Endothelial cell of umbilical vein (primary cell): ENCODE data around the gene C1QTNF2. TPM values are rescaled to one million over a fixed set of nuclear protein-coding genes. Genes with fewer than 3 reads are reported as not detected.

Source experiments
- BruUV-seq: library from RNA; stranded (reverse); fragments of 400-500 nt; replicated peaks from 2 replicates; lab custom pipeline; 2021; lab: Mats Ljungman, UMichigan
- CTCF ChIA-PET: fragments of 300-600, 350-600 bp; sonication (Branson Sonifier 250); formaldehyde crosslinking; loops from one replicate; lab custom pipeline; 2021; ENCODE audit warnings: antibody characterized with exemption, inconsistent platforms; lab: Charles Lee
- POLR2A ChIA-PET: fragments of 300-600, 350-600 bp; sonication (Branson Sonifier 250); formaldehyde crosslinking; loops from one replicate; lab custom pipeline; 2021; ENCODE audit warnings: antibody characterized with exemption, inconsistent platforms; lab: Charles Lee
- DNase-seq: peaks from one replicate; pipeline ENCODE4 v3.0.0-alpha.2; 2011; ENCODE audit warnings: low read depth, low spot score
- FAIRE-seq: peaks from 2 replicates; lab custom pipeline; 2011; peaks lifted over from hg19 to GRCh38; lab: Jason Lieb, UNC
- H2AFZ ChIP-seq: 2 replicates; pipeline ENCODE4 v1.6.0; 2012; ENCODE audit warnings: low read depth, low read length, control low read depth, inconsistent platforms
- H3K27ac ChIP-seq: 2 replicates; pipeline ENCODE4 v1.5.1; 2011; ENCODE audit warnings: low read depth, mild to moderate bottlenecking, control low read depth, low read length, moderate library complexity; ENCODE audit not compliant: insufficient read depth
- H3K27me3 ChIP-seq, 2 experiments: 2 replicates each; pipeline versions ENCODE4 v1.6.0 to v1.6.1; 2011; ENCODE audit warnings: low read length in 2 of 2, mixed read lengths in 1 of 2; ENCODE audit not compliant: control insufficient read depth in 2 of 2, insufficient read depth in 2 of 2
- H3K36me3 ChIP-seq, 2 experiments: 2 replicates in 1 of 2; 3 replicates in 1 of 2; pipeline ENCODE4 v1.5.1; 2011; ENCODE audit warnings: low read length in 2 of 2, mild to moderate bottlenecking in 1 of 2, moderate library complexity in 1 of 2; ENCODE audit not compliant: control insufficient read depth in 2 of 2, insufficient read depth in 2 of 2; ENCODE audit errors: extremely low read depth in 1 of 2
- H3K4me1 ChIP-seq: 3 replicates; pipeline ENCODE4 v1.5.1; 2011; ENCODE audit warnings: mild to moderate bottlenecking, low read length; ENCODE audit not compliant: control insufficient read depth, insufficient read depth; ENCODE audit errors: extremely low read depth
- H3K4me2 ChIP-seq: 2 replicates; pipeline ENCODE4 v1.6.1; 2011; ENCODE audit warnings: low read length, control low read depth, mixed read lengths; ENCODE audit not compliant: insufficient read depth
- H3K4me3 ChIP-seq, 3 experiments: fragments of 200-600 bp in 1 of 3; sonication (generic), shearing (Covaris generic) in 1 of 3; replicated peaks in 1 of 3; 2 replicates each; pipeline ENCODE4 v1.5.1; 2011 to 2016; ENCODE audit warnings: control low read depth in 3 of 3, low read length in 3 of 3, mild to moderate bottlenecking in 2 of 3, inconsistent platforms in 1 of 3, low read depth in 1 of 3, moderate library complexity in 1 of 3; ENCODE audit not compliant: insufficient read depth in 1 of 3
- H3K79me2 ChIP-seq: 2 replicates; pipeline ENCODE4 v1.6.0; 2012; ENCODE audit warnings: low read length, inconsistent platforms; ENCODE audit not compliant: control insufficient read depth, insufficient read depth
- H3K9ac ChIP-seq: replicated peaks from 2 replicates; pipeline ENCODE3; 2011; ENCODE audit warnings: low read length, control low read depth; ENCODE audit not compliant: insufficient read depth; ENCODE audit errors: extremely low read depth
- H3K9me1 ChIP-seq: replicated peaks from 3 replicates; pipeline ENCODE4 v1.6.0; 2011; ENCODE audit warnings: mild to moderate bottlenecking, low read length; ENCODE audit not compliant: control insufficient read depth, insufficient read depth; ENCODE audit errors: extremely low read depth
- H3K9me3 ChIP-seq: replicated peaks from 2 replicates; pipeline ENCODE4 v1.5.1; 2012; ENCODE audit warnings: low read length, inconsistent platforms; ENCODE audit not compliant: control insufficient read depth, insufficient read depth
- H4K20me1 ChIP-seq: replicated peaks from 2 replicates; pipeline ENCODE3; 2011; ENCODE audit warnings: mild to moderate bottlenecking, low read length; ENCODE audit not compliant: control insufficient read depth, insufficient read depth; ENCODE audit errors: extremely low read depth
- CTCF ChIP-seq, 2 donors: IDR thresholded peaks; 1 replicate in 1 of 2; 2 replicates in 1 of 2; pipeline ENCODE4 v1.5.1; 2011; ENCODE audit warnings: low read length in 2 of 2, mild to moderate bottlenecking in 2 of 2, moderate library complexity in 2 of 2, control low read depth in 1 of 2, inconsistent platforms in 1 of 2, low read depth in 1 of 2; ENCODE audit not compliant: insufficient read depth in 1 of 2; ENCODE audit errors: extremely low read depth in 1 of 2
- EZH2 ChIP-seq: IDR thresholded peaks from 2 replicates; pipeline ENCODE4 v1.6.1; 2012; ENCODE audit warnings: borderline replicate concordance, low read depth, mild to moderate bottlenecking, moderate library complexity, low read length, inconsistent platforms; ENCODE audit not compliant: severe bottlenecking
- FOS ChIP-seq: IDR thresholded peaks from 2 replicates; pipeline ENCODE4 v1.6.1; 2011; ENCODE audit warnings: mild to moderate bottlenecking, low read length, moderate library complexity, borderline replicate concordance; ENCODE audit not compliant: insufficient read depth
- GATA2 ChIP-seq: IDR thresholded peaks from 2 replicates; pipeline ENCODE4 v1.7.0; 2011; ENCODE audit warnings: low read depth, mild to moderate bottlenecking, moderate library complexity, mixed read lengths, low read length; ENCODE audit not compliant: insufficient read length, insufficient read depth
- JUN ChIP-seq: IDR thresholded peaks from 2 replicates; pipeline ENCODE4 v1.6.1; 2011; ENCODE audit warnings: borderline replicate concordance, low read depth; ENCODE audit not compliant: insufficient read length, insufficient read depth
- MAX ChIP-seq: IDR thresholded peaks from 2 replicates; pipeline ENCODE4 v1.6.1; 2011; ENCODE audit not compliant: insufficient read depth, insufficient read length
- MYC ChIP-seq: IDR thresholded peaks from one replicate; pipeline ENCODE4 v1.6.1; 2011; ENCODE audit warnings: mild to moderate bottlenecking, low read depth, low read length
- POLR2A ChIP-seq: IDR thresholded peaks from 2 replicates; pipeline ENCODE4 v1.6.1; 2012; ENCODE audit warnings: low read depth, mild to moderate bottlenecking, control low read depth, low read length
- POLR2AphosphoS5 ChIP-seq: IDR thresholded peaks from 2 replicates; pipeline ENCODE4 v1.6.1; 2012; ENCODE audit warnings: low read depth, mild to moderate bottlenecking, control low read depth, low read length, moderate library complexity; ENCODE audit not compliant: insufficient read depth
- dilution Hi-C: fragments of 300-500 bp; cut with MboI; formaldehyde crosslinking; loops from one replicate; pipeline ENCODE4 v1.15.0; 2019; ENCODE audit warnings: low sequenced_read_pairs; ENCODE audit not compliant: extremely low pct_ligation_motif_present
- intact Hi-C: fragments of 100-400 bp; cut with micrococcal nuclease; formaldehyde crosslinking; loops from one replicate; pipeline ENCODE4 v1.10.0; 2022
- polyA plus RNA-seq, 4 experiments: library from polyadenylated mRNA; depleted of rRNA in 3 of 4; stranded (reverse) in 3 of 4; unstranded in 1 of 4; fragments of >200 nt; gene quantifications; 2 replicates each; pipeline versions ENCODE4 v1.2.1 to v1.2.3, GENCODE V29; 2011 to 2012; ENCODE audit warnings: missing spikeins in 1 of 4
- total RNA-seq: library from RNA; stranded (reverse); gene quantifications from 2 replicates; pipeline ENCODE4 v1.2.3, GENCODE V29; 2021

Gene C1QTNF2
- total and polyA plus RNA-seq, 2 donors (not counting 3 experiments of a cell fraction or from before 2014, with no cell fraction given): 0.52 to 0.53 TPM

- Histone ChIP-seq H4K20me1 (no peaks in the 10 kb centered on the region), H3K9me3 (no peaks in the 10 kb centered on the region), H3K4me1 (peaks cover 17% of the 10 kb centered on the region), H3K36me3 (peaks cover 3 to 16% of the 10 kb centered on the region in 2 experiments), H3K27me3 (no peaks in the 10 kb centered on the region), H3K9ac (no peak overlapping the region), H3K27ac (no peak overlapping the region), H3K79me2 (peaks cover 5% of the 10 kb centered on the region), H2AFZ (no peak overlapping the region), H3K9me1 (no peaks in the 10 kb centered on the region), H3K4me2 (peak overlapping the region; percentile 72), H3K4me3 (peak overlapping the region in 2 of 3 experiments; percentile 10 to 76)
- DNase-seq (no peak), FAIRE-seq (no peak)
- intact Hi-C loops: loop anchor here (1.0 kb wide), 1 partner anchor 39 kb away; no protein-coding TSS in a partner anchor
- dilution Hi-C loops: no loop called here
- ChIA-PET CTCF (interaction anchor here (2.6 kb wide), 1 partner anchor 35 kb away, joined by 7 read pairs; no protein-coding TSS in a partner anchor), POLR2A (no interaction called here)
- no TSS peak for BruUV-seq
- no peak for TF ChIP-seq FOS
- TF ChIP-seq GATA2: no peak
- TF ChIP-seq MAX: no peak
- no peak for TF ChIP-seq CTCF (IDR thresholded peaks at IDR 0.05; ENCODE audit: extremely low read depth in 1 of 2, insufficient read depth in 1 of 2, low read depth in 1 of 2, low read length in 2 of 2)
- TF ChIP-seq POLR2AphosphoS5: no peak
- TF ChIP-seq MYC: no peak
- no peak for TF ChIP-seq EZH2
- TF ChIP-seq JUN: no peak
- no peak for TF ChIP-seq POLR2A
Measured at GRCh38 chr5:160310552-160311295, 59.7 kb downstream of the C1QTNF2 start.
